Activated CD4-positive, alpha-beta T cell treated with anti-CD3 and anti-CD28 coated beads, Interleukin-2, amount 10 ng/mL, durations not matched to agents 7 days and 5 days (primary cell): ENCODE data around the gene FYB1. TPM values are rescaled to one million over a fixed set of nuclear protein-coding genes. Genes with fewer than 3 reads are reported as not detected.

ENCODE experiments used
- CTCF ChIA-PET: fragments of 350-600 bp; sonication (Branson Sonifier 250); formaldehyde crosslinking; loops from one replicate; lab custom pipeline; 2021; ENCODE audit warnings: antibody characterized with exemption; lab: Charles Lee
- POLR2A ChIA-PET: fragments of 350-600 bp; sonication (Branson Sonifier 250); formaldehyde crosslinking; loops from one replicate; lab custom pipeline; 2021; ENCODE audit warnings: antibody characterized with exemption; lab: Charles Lee
- DNase-seq: peaks from one replicate; pipeline ENCODE4 v3.0.0-alpha.2; 2020
- H3K27ac Mint-ChIP-seq: one replicate; pipeline ENCODE4 v1.8.0; 2021; ENCODE audit warnings: mild to moderate bottlenecking, moderate library complexity, mixed read lengths
- H3K27me3 Mint-ChIP-seq: one replicate; pipeline ENCODE4 v1.8.0; 2021; ENCODE audit warnings: mixed read lengths
- H3K36me3 Mint-ChIP-seq: one replicate; pipeline ENCODE4 v1.8.0; 2021; ENCODE audit warnings: low read depth, mixed read lengths
- H3K4me1 Mint-ChIP-seq: one replicate; pipeline ENCODE4 v1.8.0; 2021; ENCODE audit warnings: mixed read lengths
- H3K4me3 Mint-ChIP-seq: one replicate; pipeline ENCODE4 v1.8.0; 2021; ENCODE audit warnings: mild to moderate bottlenecking, moderate library complexity, mixed read lengths
- H3K9me3 Mint-ChIP-seq: one replicate; pipeline ENCODE4 v1.8.0; 2021; ENCODE audit warnings: mixed read lengths
- total RNA-seq, 2 experiments: library from RNA; stranded (reverse); gene quantifications; one replicate each; pipeline ENCODE4 v1.2.3, GENCODE V29; 2021

Gene FYB1
- total RNA-seq, 2 experiments from 2014 or later, result 396 to 480 TPM

- Mint-ChIP-seq H3K27me3 (no peaks in the 10 kb centered on the region), H3K4me1 (peaks cover 30% of the 10 kb centered on the region), H3K9me3 (no peaks in the 10 kb centered on the region), H3K36me3 (peaks cover 46% of the 10 kb centered on the region), H3K4me3 (no peak overlapping the region), H3K27ac (no peak overlapping the region)
- DNase-seq, result no peak
- ChIA-PET POLR2A (no interaction called here), CTCF (interaction anchor here (0.6 kb wide), 1 partner anchor 60 kb away, joined by 3 read pairs; no protein-coding TSS in a partner anchor)
Measured at GRCh38 chr5:39102684-39103155, 116.6 kb downstream of the FYB1 start.

- H3K9me3 Mint-ChIP-seq, result no peaks in the 10 kb centered on the region
- ChIA-PET CTCF (interaction anchor here (1.2 kb wide), 1 partner anchor 20 kb away, joined by 3 read pairs; no protein-coding TSS in a partner anchor), POLR2A (no interaction called here)
- no peak for DNase-seq
- peaks cover 30% of the 10 kb centered on the region for H3K4me1 Mint-ChIP-seq
- H3K36me3 Mint-ChIP-seq, result peaks cover 38% of the 10 kb centered on the region
- no peaks in the 10 kb centered on the region for H3K27me3 Mint-ChIP-seq
- peak overlapping the region; percentile 57 for H3K27ac Mint-ChIP-seq
- H3K4me3 Mint-ChIP-seq, result no peak overlapping the region
Measured at GRCh38 chr5:39100851-39101396, 118.4 kb downstream of the FYB1 start.

- H3K27ac Mint-ChIP-seq, result peak overlapping the region; percentile 57
- no peak for DNase-seq
- ChIA-PET CTCF (interaction anchor here (1.0 to 1.2 kb wide), 2 partner anchors 19 to 20 kb away, joined by 3 read pairs; no protein-coding TSS in a partner anchor), POLR2A (no interaction called here)
- peaks cover 30% of the 10 kb centered on the region for H3K4me1 Mint-ChIP-seq
- peaks cover 37% of the 10 kb centered on the region for H3K36me3 Mint-ChIP-seq
- no peaks in the 10 kb centered on the region for H3K9me3 Mint-ChIP-seq
- no peak overlapping the region for H3K4me3 Mint-ChIP-seq
- H3K27me3 Mint-ChIP-seq, result no peaks in the 10 kb centered on the region
Measured at GRCh38 chr5:39100301-39100850, 119.0 kb downstream of the FYB1 start.

GRCh38 chr5:39099831-39100230, 119.5 kb downstream of the FYB1 start:
- POLR2A ChIA-PET, result no interaction called here
- H3K36me3 Mint-ChIP-seq, result peaks cover 35% of the 10 kb centered on the region
- no peak overlapping the region for H3K27ac Mint-ChIP-seq
- CTCF ChIA-PET, result interaction anchor here (1.0 to 1.2 kb wide), 2 partner anchors 19 to 20 kb away, joined by 3 read pairs; no protein-coding TSS in a partner anchor
- H3K4me1 Mint-ChIP-seq, result peaks cover 30% of the 10 kb centered on the region
- no peaks in the 10 kb centered on the region for H3K9me3 Mint-ChIP-seq
- DNase-seq, result no peak
- no peaks in the 10 kb centered on the region for H3K27me3 Mint-ChIP-seq
- no peak overlapping the region for H3K4me3 Mint-ChIP-seq

- Mint-ChIP-seq H3K4me3 (no peak overlapping the region), H3K27me3 (peaks cover 25% of the 10 kb centered on the region), H3K36me3 (peaks cover 5% of the 10 kb centered on the region), H3K9me3 (peaks cover 3% of the 10 kb centered on the region), H3K27ac (no peak overlapping the region), H3K4me1 (no peaks in the 10 kb centered on the region)
- DNase-seq, result no peak
- ChIA-PET POLR2A (no interaction called here), CTCF (no interaction called here)
Measured at GRCh38 chr5:39093352-39093751, 126.0 kb downstream of the FYB1 start.

GRCh38 chr5:39092581-39093351, 126.6 kb downstream of the FYB1 start:
- POLR2A ChIA-PET, result no interaction called here
- CTCF ChIA-PET, result no interaction called here
- H3K4me3 Mint-ChIP-seq, result no peak overlapping the region
- H3K36me3 Mint-ChIP-seq, result peaks cover 5% of the 10 kb centered on the region
- H3K4me1 Mint-ChIP-seq, result no peaks in the 10 kb centered on the region
- peaks cover 28% of the 10 kb centered on the region for H3K27me3 Mint-ChIP-seq
- DNase-seq, result no peak
- H3K9me3 Mint-ChIP-seq, result peaks cover 4% of the 10 kb centered on the region
- no peak overlapping the region for H3K27ac Mint-ChIP-seq

GRCh38 chr5:39091940-39092580, 127.3 kb downstream of the FYB1 start:
- H3K27me3 Mint-ChIP-seq, result peaks cover 28% of the 10 kb centered on the region
- CTCF ChIA-PET, result no interaction called here
- no peak overlapping the region for H3K4me3 Mint-ChIP-seq
- POLR2A ChIA-PET, result no interaction called here
- peaks cover 5% of the 10 kb centered on the region for H3K36me3 Mint-ChIP-seq
- DNase-seq, result no peak
- no peaks in the 10 kb centered on the region for H3K4me1 Mint-ChIP-seq
- H3K27ac Mint-ChIP-seq, result no peak overlapping the region
- peaks cover 4% of the 10 kb centered on the region for H3K9me3 Mint-ChIP-seq

- CTCF ChIA-PET, result interaction anchor here (0.6 to 0.9 kb wide), 3 partner anchors 12 to 258 kb away, joined by 3 to 4 read pairs (median 3); no protein-coding TSS in a partner anchor
- Mint-ChIP-seq H3K27ac (no peak overlapping the region), H3K36me3 (peaks cover 9% of the 10 kb centered on the region), H3K9me3 (peaks cover 6% of the 10 kb centered on the region), H3K27me3 (peaks cover 9% of the 10 kb centered on the region), H3K4me3 (no peak overlapping the region), H3K4me1 (peaks cover 5% of the 10 kb centered on the region)
- DNase-seq, result no peak
- POLR2A ChIA-PET, result no interaction called here
Measured at GRCh38 chr5:39083968-39084367, 135.4 kb downstream of the FYB1 start.

GRCh38 chr5:39082995-39083394, 136.4 kb downstream of the FYB1 start:
- POLR2A ChIA-PET, result no interaction called here

GRCh38 chr5:39080597-39081204, 138.7 kb downstream of the FYB1 start:
- no peak overlapping the region for H3K27ac Mint-ChIP-seq
- peaks cover 28% of the 10 kb centered on the region for H3K4me1 Mint-ChIP-seq
- ChIA-PET POLR2A (no interaction called here), CTCF (interaction anchor here (0.8 to 2.0 kb wide), 10 partner anchors 10 to 136 kb away, joined by 3 to 7 read pairs (median 4); no protein-coding TSS in a partner anchor)
- H3K4me3 Mint-ChIP-seq, result no peak overlapping the region
- peaks cover 2% of the 10 kb centered on the region for H3K9me3 Mint-ChIP-seq
- peaks cover 4% of the 10 kb centered on the region for H3K36me3 Mint-ChIP-seq
- H3K27me3 Mint-ChIP-seq, result peaks cover 4% of the 10 kb centered on the region
- peak; percentile 33 for DNase-seq

More at GRCh38 chr5:39082995-39083394, 136.4 kb downstream of the FYB1 start:
- H3K4me1 Mint-ChIP-seq, result peaks cover 10% of the 10 kb centered on the region
- no peak overlapping the region for H3K4me3 Mint-ChIP-seq
- peaks cover 4% of the 10 kb centered on the region for H3K36me3 Mint-ChIP-seq
- H3K27me3 Mint-ChIP-seq, result peaks cover 4% of the 10 kb centered on the region
- CTCF ChIA-PET, result interaction anchor here (0.9 kb wide), 1 partner anchor 13 kb away, joined by 3 read pairs; no protein-coding TSS in a partner anchor
- H3K9me3 Mint-ChIP-seq, result peaks cover 2% of the 10 kb centered on the region
- H3K27ac Mint-ChIP-seq, result no peak overlapping the region
- DNase-seq, result no peak

- H3K27me3 Mint-ChIP-seq, result peaks cover 4% of the 10 kb centered on the region
- peaks cover 32% of the 10 kb centered on the region for H3K4me1 Mint-ChIP-seq
- POLR2A ChIA-PET, result no interaction called here
- CTCF ChIA-PET, result interaction anchor here (0.7 to 2.0 kb wide), 9 partner anchors 11 to 137 kb away, joined by 3 to 7 read pairs (median 4); no protein-coding TSS in a partner anchor
- H3K36me3 Mint-ChIP-seq, result peaks cover 4% of the 10 kb centered on the region
- no peak for DNase-seq
- H3K4me3 Mint-ChIP-seq, result no peak overlapping the region
- H3K27ac Mint-ChIP-seq, result no peak overlapping the region
- H3K9me3 Mint-ChIP-seq, result peaks cover 2% of the 10 kb centered on the region
Measured at GRCh38 chr5:39080168-39080567, 139.2 kb downstream of the FYB1 start.

- ChIA-PET CTCF (interaction anchor here (1.5 to 1.7 kb wide), 2 partner anchors 96 to 133 kb away, joined by 3 to 5 read pairs; no protein-coding TSS in a partner anchor), POLR2A (no interaction called here)
- H3K27ac Mint-ChIP-seq, result no peak overlapping the region
- DNase-seq, result no peak
- H3K27me3 Mint-ChIP-seq, result peaks cover 4% of the 10 kb centered on the region
- peaks cover 2% of the 10 kb centered on the region for H3K9me3 Mint-ChIP-seq
- peaks cover 4% of the 10 kb centered on the region for H3K36me3 Mint-ChIP-seq
- peaks cover 32% of the 10 kb centered on the region for H3K4me1 Mint-ChIP-seq
- no peak overlapping the region for H3K4me3 Mint-ChIP-seq
Measured at GRCh38 chr5:39079147-39079546, 140.2 kb downstream of the FYB1 start.
